Thyroid gland (tissue), 4 donors: ENCODE data around the gene MUL1.

ENCODE experiments used
- CTCF ChIP-seq, 6 experiments: fragments of 200-600 bp in 3 of 6; fragments of 450-650 bp in 3 of 6; sonication (generic) in 3 of 6; IDR thresholded peaks; one replicate each; pipeline ENCODE4 v1.5.1; 2016 to 2019; ENCODE audit warnings: antibody characterized with exemption in 6 of 6, mild to moderate bottlenecking in 2 of 6, inconsistent platforms in 1 of 6, moderate library complexity in 1 of 6
- POLR2A ChIP-seq, 2 donors: fragments of 450-650 bp; IDR thresholded peaks; one replicate each; pipeline ENCODE4 v1.6.1; 2017; ENCODE audit warnings: antibody characterized with exemption in 2 of 2, mild to moderate bottlenecking in 2 of 2, moderate library complexity in 1 of 2

DNA sequence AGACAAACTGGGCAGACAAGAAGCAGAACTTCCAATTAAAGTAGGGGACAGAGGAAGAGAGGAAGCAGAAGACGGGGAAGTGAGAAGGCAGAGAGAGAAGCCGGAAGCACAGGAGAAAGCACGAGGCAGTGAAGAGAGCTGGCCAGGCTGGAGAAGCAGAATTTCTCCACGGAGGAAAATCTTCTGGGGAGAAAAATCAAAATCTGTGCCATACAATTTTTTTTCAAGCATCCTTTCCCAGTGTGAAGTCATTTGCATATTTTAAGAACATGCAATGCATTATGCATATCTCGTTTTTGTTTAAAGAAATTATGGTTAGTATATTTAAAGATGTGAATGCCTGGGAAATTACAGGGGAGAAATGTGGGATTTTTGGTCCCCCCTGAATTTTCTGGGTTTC lies 14.6 kb downstream of the MUL1 start:
- TF ChIP-seq CTCF (IDR thresholded peaks at IDR 0.05) (no peak), POLR2A (IDR thresholded peaks at IDR 0.05) (no peak)
